Right lobe of liver (tissue), 6 donors: Measurements from ENCODE around the gene TUBGCP2. TPM values are rescaled to one million over a fixed set of nuclear protein-coding genes. Genes with fewer than 3 reads are reported as not detected.

Experiments used
- ATAC-seq, 4 donors: fragments of 200-7000 bp; cut with Tn5 transposase; one replicate each; pipeline ENCODE4 v1.9.1; 2020; ENCODE audit warnings: mild to moderate bottlenecking in 4 of 4, moderate library complexity in 4 of 4
- DNase-seq, 3 donors: peaks; one replicate each; pipeline ENCODE4 v3.0.0-alpha.2; 2020
- H3K27ac ChIP-seq, 3 donors: fragments of 200-600 bp; one replicate each; pipeline ENCODE4 v1.8.0; 2022
- H3K27me3 ChIP-seq, 2 donors: fragments of 200-600 bp; one replicate each; pipeline ENCODE4 v1.8.0; 2022
- H3K36me3 ChIP-seq, 4 donors: fragments of 200-600 bp; sonication (generic) in 1 of 4; one replicate each; pipeline versions ENCODE4 v1.5.1 to v1.8.0; 2017 to 2022; ENCODE audit warnings: control low read depth in 1 of 4
- H3K4me1 ChIP-seq, 4 donors: fragments of 200-600 bp; sonication (generic) in 1 of 4; one replicate each; pipeline versions ENCODE4 v1.5.1 to v1.8.0; 2017 to 2022; ENCODE audit warnings: control low read depth in 1 of 4
- H3K4me3 ChIP-seq, 3 donors: fragments of 200-600 bp; one replicate each; pipeline ENCODE4 v1.8.0; 2022
- H3K9me3 ChIP-seq, 4 donors: fragments of 200-600 bp; sonication (generic) in 1 of 4; one replicate each; pipeline versions ENCODE4 v1.5.1 to v1.8.0; 2017 to 2022; ENCODE audit warnings: control low read depth in 1 of 4
- POLR2A ChIP-seq: fragments of 450-650 bp; IDR thresholded peaks from one replicate; pipeline ENCODE4 v1.6.1; 2017; ENCODE audit warnings: antibody characterized with exemption, mild to moderate bottlenecking
- WGBS: methylation state at CpG from one replicate; pipeline ENCODE4 v1.1.6; 2018; ENCODE audit warnings: low coverage, low lambda C conversion rate; ENCODE audit not compliant: insufficient coverage; ENCODE audit errors: missing lambda C conversion rate; 5-methylcytosine and 5-hydroxymethylcytosine counted together
- intact Hi-C, 2 donors: fragments of 100-400 bp; cut with DNase I; formaldehyde crosslinking; loops; one replicate each; pipeline versions ENCODE4 v1.11.2 to v1.14.1; 2022
- total RNA-seq, 6 experiments: library from RNA; depleted of rRNA in 2 of 6; stranded (reverse); fragments of >200 nt in 2 of 6; fragmentation: NEBNext Ultra II Directional in 3 of 6; extraction: Animal tissue kit (Norgen Biotek cat#: 25700) in 3 of 6; gene quantifications; one replicate each; pipeline versions ENCODE4 v1.1.0 to v1.2.4, GENCODE V29; 2016 to 2023
- TF ChIP-seq, protein P1 (sequence below), 4 donors: fragments of 200-600 bp in 3 of 4; fragments of 450-650 bp in 1 of 4; IDR thresholded peaks; one replicate each; pipeline versions ENCODE4 v1.5.1 to v1.8.0; 2016 to 2022; ENCODE audit warnings: antibody characterized with exemption in 4 of 4, mild to moderate bottlenecking in 2 of 4
- donor health status: DM: no; HTN: yes; CAD: no.
- donor health status: DM: no; HTN: no; CAD: no.
- donor health status: DM: no; HTN: no; CAD: no.
- donor health status: DM: no; HTN: yes; CAD: no.
- donor health status: DM: no; HTN: yes; CAD: no.

TUBGCP2 gene
- total RNA-seq, 6 experiments from 2014 or later: 19.6 to 30.0 (median 25.6) TPM

DNA sequence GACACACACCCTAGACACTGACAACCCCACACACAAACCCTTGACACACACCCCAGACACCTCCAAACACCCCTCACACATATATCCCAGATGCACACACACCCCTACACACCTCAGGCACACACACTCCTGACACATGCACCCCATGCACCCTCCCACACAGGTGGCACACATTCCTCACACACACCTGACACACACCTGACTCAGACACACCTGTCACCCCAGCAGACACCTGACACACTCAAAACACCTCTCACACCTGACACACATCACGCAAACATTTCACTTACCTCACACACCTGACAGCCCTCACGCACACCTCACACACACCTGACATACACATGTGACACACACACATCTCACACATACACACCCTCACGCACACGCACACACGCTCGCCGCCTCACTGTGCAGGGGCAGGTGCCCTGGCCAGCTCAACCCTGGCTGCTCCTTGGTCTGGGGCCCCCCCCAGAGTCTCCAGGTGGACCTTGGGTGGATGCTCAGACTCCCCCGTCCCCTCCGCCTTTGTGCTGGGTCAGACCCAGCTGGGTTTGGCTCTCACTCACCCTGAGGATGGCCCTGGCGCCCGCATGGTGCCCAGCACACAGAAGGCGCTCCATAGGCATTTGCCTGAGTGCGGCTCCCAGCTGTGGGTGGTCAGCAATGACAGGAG is 31.2 kb upstream of the TUBGCP2 start:
- TF ChIP-seq POLR2A: no peak
- TF ChIP-seq, protein P1, sequence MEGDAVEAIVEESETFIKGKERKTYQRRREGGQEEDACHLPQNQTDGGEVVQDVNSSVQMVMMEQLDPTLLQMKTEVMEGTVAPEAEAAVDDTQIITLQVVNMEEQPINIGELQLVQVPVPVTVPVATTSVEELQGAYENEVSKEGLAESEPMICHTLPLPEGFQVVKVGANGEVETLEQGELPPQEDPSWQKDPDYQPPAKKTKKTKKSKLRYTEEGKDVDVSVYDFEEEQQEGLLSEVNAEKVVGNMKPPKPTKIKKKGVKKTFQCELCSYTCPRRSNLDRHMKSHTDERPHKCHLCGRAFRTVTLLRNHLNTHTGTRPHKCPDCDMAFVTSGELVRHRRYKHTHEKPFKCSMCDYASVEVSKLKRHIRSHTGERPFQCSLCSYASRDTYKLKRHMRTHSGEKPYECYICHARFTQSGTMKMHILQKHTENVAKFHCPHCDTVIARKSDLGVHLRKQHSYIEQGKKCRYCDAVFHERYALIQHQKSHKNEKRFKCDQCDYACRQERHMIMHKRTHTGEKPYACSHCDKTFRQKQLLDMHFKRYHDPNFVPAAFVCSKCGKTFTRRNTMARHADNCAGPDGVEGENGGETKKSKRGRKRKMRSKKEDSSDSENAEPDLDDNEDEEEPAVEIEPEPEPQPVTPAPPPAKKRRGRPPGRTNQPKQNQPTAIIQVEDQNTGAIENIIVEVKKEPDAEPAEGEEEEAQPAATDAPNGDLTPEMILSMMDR (IDR thresholded peaks at IDR 0.05): no peak
- Histone ChIP-seq H3K27ac (no peak overlapping the region), H3K27me3 (peaks cover 0 to 19% of the 10 kb centered on the region in 2 donors), H3K4me1 (peaks cover 0 to 14% (median 0%) of the 10 kb centered on the region in 4 donors), H3K4me3 (no peak overlapping the region), H3K9me3 (no peaks in the 10 kb centered on the region), H3K36me3 (no peaks in the 10 kb centered on the region)
- intact Hi-C loops: no loop called here
- 94% methylated on average over 6 of the region's 13 CpGs for WGBS
- ATAC-seq: no peak
- DNase-seq: no peak

DNA sequence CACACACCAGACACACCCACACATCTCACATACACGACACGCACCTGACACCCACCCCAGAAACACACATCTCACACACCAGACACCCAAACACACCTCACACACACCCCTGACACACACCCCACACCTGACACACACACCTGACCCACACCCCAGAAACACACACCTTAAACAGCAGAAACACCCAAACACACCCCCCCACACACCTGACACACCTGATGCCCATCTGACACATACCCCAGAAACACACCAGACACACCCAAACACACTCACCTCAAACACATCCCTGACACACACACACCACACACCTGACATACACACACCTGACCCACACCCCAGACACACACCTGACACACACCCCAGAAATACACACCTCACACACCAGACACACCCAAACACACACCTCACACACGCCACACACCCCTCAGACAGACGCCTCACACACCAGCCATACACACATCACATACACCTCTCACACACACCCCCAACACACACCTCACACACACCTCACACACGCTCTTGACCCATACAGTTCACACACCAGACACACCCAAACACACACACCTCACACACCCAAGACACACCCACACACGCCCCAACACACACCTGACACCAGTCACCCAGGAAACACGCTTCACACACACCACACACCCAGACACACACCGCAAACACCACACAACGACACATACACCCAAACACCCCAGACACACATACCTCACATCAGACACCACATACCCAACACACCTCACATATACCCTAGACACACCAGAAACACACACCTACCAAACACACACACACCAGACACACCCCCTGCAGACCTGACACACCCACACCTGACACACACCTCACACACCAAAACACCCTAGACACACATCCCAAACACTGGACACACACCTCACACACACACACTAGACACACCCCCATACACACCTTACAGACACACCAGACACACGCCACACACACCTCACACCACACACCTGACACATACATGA is 29.7 kb upstream of the TUBGCP2 start:
- peaks cover 0 to 14% (median 0%) of the 10 kb centered on the region in 4 donors for H3K4me1 ChIP-seq
- H3K27ac ChIP-seq: no peak overlapping the region
- no peak overlapping the region for H3K4me3 ChIP-seq
- no peaks in the 10 kb centered on the region for H3K9me3 ChIP-seq
- no peak for DNase-seq
- TF ChIP-seq, protein P1 (IDR thresholded peaks at IDR 0.05): no peak
- TF ChIP-seq POLR2A: no peak
- ATAC-seq: no peak
- WGBS: 84% methylated on average over 8 of the region's 10 CpGs
- H3K27me3 ChIP-seq: peaks cover 0 to 22% of the 10 kb centered on the region in 2 donors
- intact Hi-C loops: no loop called here
- no peaks in the 10 kb centered on the region for H3K36me3 ChIP-seq

DNA sequence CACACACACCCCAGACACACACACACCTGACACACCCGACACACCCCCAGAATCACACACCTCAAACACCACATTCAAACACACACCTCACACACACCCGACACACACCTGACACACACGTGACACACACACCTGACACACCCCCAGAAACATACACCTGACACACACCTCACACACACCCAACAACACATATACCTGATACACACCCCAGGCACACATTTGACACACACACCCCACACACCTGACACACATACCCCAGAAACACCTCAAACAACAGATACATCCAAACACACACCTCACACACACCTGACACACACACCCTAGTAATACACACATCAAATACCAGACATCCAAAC is 28.7 kb upstream of the TUBGCP2 start:
- peaks cover 0 to 11% (median 0%) of the 10 kb centered on the region in 4 donors for H3K4me1 ChIP-seq
- H3K9me3 ChIP-seq: no peaks in the 10 kb centered on the region
- H3K27me3 ChIP-seq: peaks cover 0 to 22% of the 10 kb centered on the region in 2 donors
- H3K36me3 ChIP-seq: no peaks in the 10 kb centered on the region
- no peak for ATAC-seq
- TF ChIP-seq, protein P1 (IDR thresholded peaks at IDR 0.05): no peak
- TF ChIP-seq POLR2A: no peak
- no peak overlapping the region for H3K27ac ChIP-seq
- 81% methylated on average over 3 of the region's 3 CpGs for WGBS
- DNase-seq: no peak
- no peak overlapping the region for H3K4me3 ChIP-seq
- intact Hi-C loops: no loop called here

DNA sequence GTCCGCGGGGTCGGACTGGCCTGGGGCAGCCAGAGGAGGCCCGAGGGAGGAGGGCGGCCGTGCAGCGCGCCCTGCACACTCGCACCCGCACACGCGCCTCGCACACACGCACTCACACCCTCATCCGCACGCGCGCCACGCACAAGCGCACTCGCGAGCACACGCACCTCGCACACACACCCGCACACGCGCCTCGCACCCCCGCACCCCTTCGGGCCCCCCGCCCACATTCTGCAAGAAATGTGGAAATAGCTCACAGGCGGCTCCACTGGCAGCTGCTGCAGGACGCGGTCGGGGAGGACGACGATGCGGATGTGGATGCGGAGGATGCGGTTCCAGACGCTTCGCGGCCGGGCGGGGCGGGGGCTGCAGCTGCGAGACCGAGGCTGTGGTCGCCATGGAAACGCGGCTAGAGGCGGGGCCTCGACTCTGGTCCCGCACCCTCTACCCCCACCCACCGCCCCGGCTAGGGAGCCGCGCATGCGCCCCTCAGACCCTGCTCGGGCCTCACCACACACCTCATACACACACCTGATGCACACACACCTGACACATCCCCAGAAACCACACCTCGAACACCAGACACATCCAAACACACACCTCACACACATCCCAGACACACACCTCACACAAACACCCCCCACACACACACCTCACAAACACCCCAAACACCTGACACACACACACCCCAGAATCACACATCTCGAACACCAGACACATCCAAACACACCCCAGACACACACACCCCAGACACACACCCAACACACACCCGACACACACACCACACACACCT is 28.1 kb upstream of the TUBGCP2 start, which contains the start of gene CALY:
Gene CALY (minus strand): TSS at position 320 of the 793 bp plus-strand sequence. CDS start 7,907 bp downstream, outside the sequence.
- Histone ChIP-seq H3K27me3 (peaks cover 0 to 22% of the 10 kb centered on the region in 2 donors), H3K27ac (no peak within 1 kb of the TSS), H3K4me1 (peaks cover 0 to 11% (median 0%) of the 10 kb centered on the region in 4 donors), H3K9me3 (no peaks in the 10 kb centered on the region), H3K36me3 (no peaks in the 10 kb centered on the region), H3K4me3 (no peak within 1 kb of the TSS)
- ATAC-seq (no peak), DNase-seq (no peak)
- WGBS: 25% methylated on average over 9 of the region's 63 CpGs
- TF ChIP-seq, protein P1 (IDR thresholded peaks at IDR 0.05): no peak
- no peak for TF ChIP-seq POLR2A
- intact Hi-C loops: no loop called here
